Activated CD4-positive, alpha-beta memory T cell treated with anti-CD3 and anti-CD28 coated beads, Interleukin-2, amount 10 ng/mL, durations not matched to agents 7 days and 5 days (primary cell): ENCODE results near the gene GAL3ST2. TPM values are rescaled to one million over a fixed set of nuclear protein-coding genes. Genes with fewer than 3 reads are reported as not detected.
"Not testable (repeated sequence)": the region's sequence is repeated elsewhere in the genome, so short reads cannot be mapped to it uniquely, and the experiment has no call there.

Source experiments
- CTCF ChIA-PET: fragments of 350-600 bp; sonication (Branson Sonifier 250); formaldehyde crosslinking; loops from one replicate; lab custom pipeline; 2021; ENCODE audit warnings: antibody characterized with exemption, inconsistent platforms; lab: Charles Lee
- POLR2A ChIA-PET: fragments of 350-600 bp; sonication (Branson Sonifier 250); formaldehyde crosslinking; loops from one replicate; lab custom pipeline; 2021; ENCODE audit warnings: antibody characterized with exemption; lab: Charles Lee
- DNase-seq: peaks from one replicate; pipeline ENCODE4 v3.0.0-alpha.2; 2020
- H3K27ac Mint-ChIP-seq: one replicate; pipeline ENCODE4 v1.8.0; 2021; ENCODE audit warnings: mild to moderate bottlenecking, mixed read lengths
- H3K27me3 Mint-ChIP-seq: one replicate; pipeline ENCODE4 v1.8.0; 2021; ENCODE audit warnings: mixed read lengths
- H3K36me3 Mint-ChIP-seq: one replicate; pipeline ENCODE4 v1.8.0; 2021; ENCODE audit warnings: low read depth, mixed read lengths
- H3K4me1 Mint-ChIP-seq: one replicate; pipeline ENCODE4 v1.8.0; 2021; ENCODE audit warnings: mixed read lengths
- H3K4me3 Mint-ChIP-seq: one replicate; pipeline ENCODE4 v1.8.0; 2021; ENCODE audit warnings: mild to moderate bottlenecking, mixed read lengths
- H3K9me3 Mint-ChIP-seq: one replicate; pipeline ENCODE4 v1.8.0; 2021; ENCODE audit warnings: mixed read lengths
- total RNA-seq, 2 experiments: library from RNA; stranded (reverse); gene quantifications; one replicate each; pipeline ENCODE4 v1.2.3, GENCODE V29; 2021

The GAL3ST2 gene
- total RNA-seq, 2 experiments from 2014 or later: 0.23 to 0.58 TPM

- H3K9me3 Mint-ChIP-seq: no peaks in the 10 kb centered on the region
- ChIA-PET POLR2A (interaction anchor here (1.0 to 5.6 kb wide), 2 partner anchors 25 to 423 kb away, joined by 3 to 41 read pairs; partner anchors contain the start of gene HDLBP), CTCF (no interaction called here)
- peaks cover 1% of the 10 kb centered on the region for H3K27me3 Mint-ChIP-seq
- H3K27ac Mint-ChIP-seq: no peak overlapping the region
- H3K4me1 Mint-ChIP-seq: peaks cover 54% of the 10 kb centered on the region
- no peak overlapping the region for H3K4me3 Mint-ChIP-seq
- no peak for DNase-seq
- peaks cover 7% of the 10 kb centered on the region for H3K36me3 Mint-ChIP-seq
Observed at GRCh38 chr2:241738040-241738686, 38.5 kb upstream of the GAL3ST2 start.

- CTCF ChIA-PET: no interaction called here
- H3K4me3 Mint-ChIP-seq: no peak overlapping the region
Observed at GRCh38 chr2:241739177-241739576, 37.4 kb upstream of the GAL3ST2 start.

GRCh38 chr2:241739651-241740050 is 37.0 kb upstream of the GAL3ST2 start:
- H3K27me3 Mint-ChIP-seq: peaks cover 1% of the 10 kb centered on the region
- peaks cover 15% of the 10 kb centered on the region for H3K36me3 Mint-ChIP-seq
- peak; percentile 43 for DNase-seq
- H3K9me3 Mint-ChIP-seq: no peaks in the 10 kb centered on the region
- ChIA-PET POLR2A (interaction anchor here (1.2 to 3.2 kb wide), 7 partner anchors 19 to 105 kb away, joined by 5 to 30 read pairs (median 9); partner anchors contain the start of genes DTYMK and ING5), CTCF (interaction anchor here (1.8 kb wide), 1 partner anchor 23 kb away, joined by 8 read pairs; no protein-coding TSS in a partner anchor)
- H3K4me1 Mint-ChIP-seq: peaks cover 52% of the 10 kb centered on the region
- peak overlapping the region; percentile 32 for H3K27ac Mint-ChIP-seq
- no peak overlapping the region for H3K4me3 Mint-ChIP-seq

More at GRCh38 chr2:241739177-241739576, 37.4 kb upstream of the GAL3ST2 start:
- Mint-ChIP-seq H3K9me3 (no peaks in the 10 kb centered on the region), H3K27ac (no peak overlapping the region), H3K36me3 (peaks cover 12% of the 10 kb centered on the region), H3K27me3 (peaks cover 1% of the 10 kb centered on the region), H3K4me1 (peaks cover 54% of the 10 kb centered on the region)
- POLR2A ChIA-PET: interaction anchor here (1.2 to 3.2 kb wide), 6 partner anchors 19 to 106 kb away, joined by 5 to 30 read pairs (median 10); partner anchors contain the start of genes DTYMK and ING5
- DNase-seq: no peak

- ChIA-PET CTCF (interaction anchor here (1.8 kb wide), 1 partner anchor 22 kb away, joined by 8 read pairs; no protein-coding TSS in a partner anchor), POLR2A (interaction anchor here (0.7 to 3.2 kb wide), 9 partner anchors 17 to 138 kb away, joined by 3 to 30 read pairs (median 7); partner anchors contain the start of genes DTYMK, ING5 and PDCD1)
- Mint-ChIP-seq H3K27ac (peak overlapping the region; percentile 1), H3K4me1 (peaks cover 47% of the 10 kb centered on the region), H3K4me3 (no peak overlapping the region), H3K27me3 (peaks cover 1% of the 10 kb centered on the region), H3K9me3 (no peaks in the 10 kb centered on the region), H3K36me3 (peaks cover 27% of the 10 kb centered on the region)
- DNase-seq: peak; percentile 61
Observed at GRCh38 chr2:241741016-241741415, 35.6 kb upstream of the GAL3ST2 start.

GRCh38 chr2:241742320-241742939 is 34.2 kb upstream of the GAL3ST2 start:
- peaks cover 1% of the 10 kb centered on the region for H3K27me3 Mint-ChIP-seq
- H3K27ac Mint-ChIP-seq: no peak overlapping the region
- no peak overlapping the region for H3K4me3 Mint-ChIP-seq
- H3K4me1 Mint-ChIP-seq: peaks cover 42% of the 10 kb centered on the region
- CTCF ChIA-PET: no interaction called here
- H3K36me3 Mint-ChIP-seq: peaks cover 33% of the 10 kb centered on the region
- no peaks in the 10 kb centered on the region for H3K9me3 Mint-ChIP-seq
- POLR2A ChIA-PET: interaction anchor here (0.6 kb wide), 1 partner anchor 281 kb away, joined by 3 read pairs; no protein-coding TSS in a partner anchor
- no peak for DNase-seq

GRCh38 chr2:241743008-241743407 is 33.6 kb upstream of the GAL3ST2 start:
- H3K4me3 Mint-ChIP-seq, DNase-seq, H3K27ac Mint-ChIP-seq, H3K9me3 Mint-ChIP-seq, CTCF ChIA-PET, H3K27me3 Mint-ChIP-seq: not testable (repeated sequence)
- H3K4me1 Mint-ChIP-seq: peaks cover 37% of the 10 kb centered on the region
- POLR2A ChIA-PET: interaction anchor here (1.0 kb wide), 1 partner anchor 11 kb away, joined by 3 read pairs; no protein-coding TSS in a partner anchor
- peaks cover 31% of the 10 kb centered on the region for H3K36me3 Mint-ChIP-seq

GRCh38 chr2:241743620-241744019 is 33.0 kb upstream of the GAL3ST2 start:
- POLR2A ChIA-PET: interaction anchor here (1.0 kb wide), 1 partner anchor 11 kb away, joined by 3 read pairs; no protein-coding TSS in a partner anchor
- no peaks in the 10 kb centered on the region for H3K9me3 Mint-ChIP-seq
- no peak for DNase-seq
- no peak overlapping the region for H3K27ac Mint-ChIP-seq
- peaks cover 1% of the 10 kb centered on the region for H3K27me3 Mint-ChIP-seq
- CTCF ChIA-PET: interaction anchor here (0.7 kb wide), 1 partner anchor 11 kb away, joined by 3 read pairs; no protein-coding TSS in a partner anchor
- peaks cover 29% of the 10 kb centered on the region for H3K36me3 Mint-ChIP-seq
- peaks cover 35% of the 10 kb centered on the region for H3K4me1 Mint-ChIP-seq
- H3K4me3 Mint-ChIP-seq: no peak overlapping the region

- H3K36me3 Mint-ChIP-seq: peaks cover 32% of the 10 kb centered on the region
- peaks cover 29% of the 10 kb centered on the region for H3K4me1 Mint-ChIP-seq
- DNase-seq: no peak
- H3K27ac Mint-ChIP-seq: no peak overlapping the region
- H3K27me3 Mint-ChIP-seq: no peaks in the 10 kb centered on the region
- H3K9me3 Mint-ChIP-seq: no peaks in the 10 kb centered on the region
- H3K4me3 Mint-ChIP-seq: no peak overlapping the region
- POLR2A ChIA-PET: interaction anchor here (1.0 kb wide), 1 partner anchor 10 kb away, joined by 3 read pairs; no protein-coding TSS in a partner anchor
- CTCF ChIA-PET: interaction anchor here (0.7 kb wide), 1 partner anchor 12 kb away, joined by 3 read pairs; no protein-coding TSS in a partner anchor
Observed at GRCh38 chr2:241744028-241744754, 32.4 kb upstream of the GAL3ST2 start.

GRCh38 chr2:241745276-241745675 is 31.3 kb upstream of the GAL3ST2 start:
- POLR2A ChIA-PET: no interaction called here
- H3K27me3 Mint-ChIP-seq: no peaks in the 10 kb centered on the region

GRCh38 chr2:241746084-241746483 is 30.5 kb upstream of the GAL3ST2 start:
- Mint-ChIP-seq H3K36me3 (peaks cover 37% of the 10 kb centered on the region), H3K4me3 (no peak overlapping the region)

More at GRCh38 chr2:241745276-241745675, 31.3 kb upstream of the GAL3ST2 start:
- Mint-ChIP-seq H3K9me3 (no peaks in the 10 kb centered on the region), H3K36me3 (peaks cover 37% of the 10 kb centered on the region), H3K27ac (no peak overlapping the region), H3K4me3 (no peak overlapping the region), H3K4me1 (peaks cover 19% of the 10 kb centered on the region)
- no peak for DNase-seq
- CTCF ChIA-PET: no interaction called here

GRCh38 chr2:241748468-241749256 is 28.0 kb upstream of the GAL3ST2 start:
- DNase-seq: no peak
- H3K4me3 Mint-ChIP-seq: no peak overlapping the region
- no peaks in the 10 kb centered on the region for H3K4me1 Mint-ChIP-seq
- ChIA-PET CTCF (no interaction called here), POLR2A (no interaction called here)
- H3K36me3 Mint-ChIP-seq: peaks cover 33% of the 10 kb centered on the region
- H3K9me3 Mint-ChIP-seq: no peaks in the 10 kb centered on the region
- no peaks in the 10 kb centered on the region for H3K27me3 Mint-ChIP-seq
- H3K27ac Mint-ChIP-seq: no peak overlapping the region

More at GRCh38 chr2:241746084-241746483, 30.5 kb upstream of the GAL3ST2 start:
- Mint-ChIP-seq H3K27me3 (no peaks in the 10 kb centered on the region), H3K4me1 (peaks cover 12% of the 10 kb centered on the region), H3K9me3 (no peaks in the 10 kb centered on the region), H3K27ac (no peak overlapping the region)
- DNase-seq: no peak
- ChIA-PET CTCF (no interaction called here), POLR2A (no interaction called here)
